Esophagus muscularis mucosa (tissue), 4 donors: ENCODE measurements around the gene DOCK1. TPM values are rescaled to one million over a fixed set of nuclear protein-coding genes. Genes with fewer than 3 reads are reported as not detected.

Experiments used
- DNase-seq: peaks from one replicate; pipeline ENCODE4 v3.0.0-alpha.2; 2017; ENCODE audit errors: extremely low spot score
- H3K27ac ChIP-seq, 4 donors: fragments of 200-600 bp; sonication (generic); replicated peaks in 1 of 4; 1 replicate in 3 of 4; 2 replicates in 1 of 4; pipeline ENCODE4 v1.5.1; 2016 to 2019; ENCODE audit warnings: mild to moderate bottlenecking in 1 of 4
- H3K27me3 ChIP-seq, 4 donors: fragments of 200-600 bp; sonication (generic); one replicate each; pipeline versions ENCODE4 v1.5.1 to v1.6.0; 2016 to 2019
- H3K36me3 ChIP-seq, 4 donors: fragments of 200-600 bp; sonication (generic); one replicate each; pipeline ENCODE4 v1.5.1; 2016 to 2019
- H3K4me1 ChIP-seq, 4 donors: fragments of 200-600 bp; sonication (generic); one replicate each; pipeline ENCODE4 v1.5.1; 2016 to 2019
- H3K4me3 ChIP-seq, 4 donors: fragments of 200-600 bp; sonication (generic); 1 replicate in 2 of 4; 2 replicates in 2 of 4; pipeline ENCODE4 v1.5.1; 2016 to 2019; ENCODE audit warnings: mild to moderate bottlenecking in 4 of 4, moderate library complexity in 1 of 4
- H3K9me3 ChIP-seq, 4 donors: fragments of 200-600 bp; sonication (generic); 1 replicate in 3 of 4; 2 replicates in 1 of 4; pipeline ENCODE4 v1.5.1; 2016 to 2019
- EP300 ChIP-seq: sonication (generic); formaldehyde crosslinking; IDR thresholded peaks from one replicate; pipeline ENCODE4 v1.6.1; 2017; ENCODE audit warnings: antibody characterized with exemption
- POLR2A ChIP-seq: fragments of 450-650 bp; IDR thresholded peaks from one replicate; pipeline ENCODE4 v1.6.1; 2017; ENCODE audit warnings: antibody characterized with exemption, moderate library complexity, mild to moderate bottlenecking, low read depth
- POLR2AphosphoS5 ChIP-seq, 2 donors: sonication (generic); formaldehyde crosslinking; IDR thresholded peaks; one replicate each; pipeline ENCODE4 v1.6.1; 2017; ENCODE audit warnings: antibody characterized with exemption in 2 of 2
- WGBS: methylation state at CpG from one replicate; pipeline ENCODE4 v1.1.5; 2018; 5-methylcytosine and 5-hydroxymethylcytosine counted together
- intact Hi-C: fragments of 100-400 bp; cut with DNase I; formaldehyde crosslinking; loops from one replicate; pipeline ENCODE4 v1.15.1; 2023
- total RNA-seq, 4 donors: library from RNA; depleted of rRNA; stranded (reverse); fragments of >200 nt; gene quantifications; one replicate each; pipeline versions ENCODE4 v1.1.0 to v1.2.1, GENCODE V29; 2016
- TF ChIP-seq, protein P1 (sequence below), 3 experiments: fragments of 200-600 bp in 2 of 3; fragments of 450-650 bp in 1 of 3; sonication (generic) in 2 of 3; IDR thresholded peaks; one replicate each; pipeline ENCODE4 v1.5.1; 2017 to 2019; ENCODE audit warnings: antibody characterized with exemption in 3 of 3, mild to moderate bottlenecking in 2 of 3, moderate library complexity in 1 of 3

Gene DOCK1
- total RNA-seq, 4 donors from 2014 or later: 41.4 to 60.3 (median 55.3) TPM

GRCh38 chr10:127410030-127410429, 504.8 kb downstream of the DOCK1 start:
- intact Hi-C loops: no loop called here
- TF ChIP-seq POLR2A: no peak
- no peak for TF ChIP-seq POLR2AphosphoS5 (IDR thresholded peaks at IDR 0.05)
- no peak for TF ChIP-seq EP300
- TF ChIP-seq, protein P1, sequence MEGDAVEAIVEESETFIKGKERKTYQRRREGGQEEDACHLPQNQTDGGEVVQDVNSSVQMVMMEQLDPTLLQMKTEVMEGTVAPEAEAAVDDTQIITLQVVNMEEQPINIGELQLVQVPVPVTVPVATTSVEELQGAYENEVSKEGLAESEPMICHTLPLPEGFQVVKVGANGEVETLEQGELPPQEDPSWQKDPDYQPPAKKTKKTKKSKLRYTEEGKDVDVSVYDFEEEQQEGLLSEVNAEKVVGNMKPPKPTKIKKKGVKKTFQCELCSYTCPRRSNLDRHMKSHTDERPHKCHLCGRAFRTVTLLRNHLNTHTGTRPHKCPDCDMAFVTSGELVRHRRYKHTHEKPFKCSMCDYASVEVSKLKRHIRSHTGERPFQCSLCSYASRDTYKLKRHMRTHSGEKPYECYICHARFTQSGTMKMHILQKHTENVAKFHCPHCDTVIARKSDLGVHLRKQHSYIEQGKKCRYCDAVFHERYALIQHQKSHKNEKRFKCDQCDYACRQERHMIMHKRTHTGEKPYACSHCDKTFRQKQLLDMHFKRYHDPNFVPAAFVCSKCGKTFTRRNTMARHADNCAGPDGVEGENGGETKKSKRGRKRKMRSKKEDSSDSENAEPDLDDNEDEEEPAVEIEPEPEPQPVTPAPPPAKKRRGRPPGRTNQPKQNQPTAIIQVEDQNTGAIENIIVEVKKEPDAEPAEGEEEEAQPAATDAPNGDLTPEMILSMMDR (IDR thresholded peaks at IDR 0.05): no peak
- H3K4me3 ChIP-seq: no peak overlapping the region
- H3K4me1 ChIP-seq: peaks cover 0 to 7% (median 6%) of the 10 kb centered on the region in 4 donors
- H3K9me3 ChIP-seq: no peaks in the 10 kb centered on the region
- DNase-seq: no peak
- 90% methylated on average over 9 of the region's 9 CpGs for WGBS
- no peak overlapping the region for H3K27ac ChIP-seq
- no peaks in the 10 kb centered on the region for H3K27me3 ChIP-seq
- H3K36me3 ChIP-seq: peaks cover 5 to 51% (median 33%) of the 10 kb centered on the region in 4 donors

DNA sequence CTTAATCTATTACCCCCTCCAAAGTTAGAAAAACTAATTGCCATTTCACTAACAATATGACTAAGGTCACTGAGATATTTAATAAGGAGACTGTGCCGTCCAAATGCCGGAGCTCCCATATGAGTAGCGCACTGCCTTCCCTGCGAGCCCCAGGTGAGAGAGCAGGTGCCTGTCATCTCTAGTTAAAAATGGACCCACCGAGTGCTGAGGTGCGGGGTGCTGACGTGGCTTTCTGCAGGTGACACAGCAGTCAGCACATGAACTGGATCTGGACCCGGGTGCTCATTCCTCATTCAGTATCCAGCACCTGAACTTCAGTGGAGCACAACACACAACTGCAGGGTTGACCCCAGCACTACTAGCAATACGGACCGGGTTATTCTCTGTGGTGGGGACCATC, 505.8 kb downstream of the DOCK1 start:
- no peak for DNase-seq
- no peaks in the 10 kb centered on the region for H3K4me1 ChIP-seq
- H3K27ac ChIP-seq: no peak overlapping the region
- H3K4me3 ChIP-seq: no peak overlapping the region
- WGBS: 97% methylated on average over 10 of the region's 10 CpGs
- TF ChIP-seq POLR2AphosphoS5 (IDR thresholded peaks at IDR 0.05): no peak
- no peak for TF ChIP-seq EP300
- TF ChIP-seq POLR2A: no peak
- TF ChIP-seq, protein P1 (IDR thresholded peaks at IDR 0.05): no peak
- no peaks in the 10 kb centered on the region for H3K27me3 ChIP-seq
- no peaks in the 10 kb centered on the region for H3K9me3 ChIP-seq
- intact Hi-C loops: no loop called here
- peaks cover 5 to 60% (median 35%) of the 10 kb centered on the region in 4 donors for H3K36me3 ChIP-seq

DNA sequence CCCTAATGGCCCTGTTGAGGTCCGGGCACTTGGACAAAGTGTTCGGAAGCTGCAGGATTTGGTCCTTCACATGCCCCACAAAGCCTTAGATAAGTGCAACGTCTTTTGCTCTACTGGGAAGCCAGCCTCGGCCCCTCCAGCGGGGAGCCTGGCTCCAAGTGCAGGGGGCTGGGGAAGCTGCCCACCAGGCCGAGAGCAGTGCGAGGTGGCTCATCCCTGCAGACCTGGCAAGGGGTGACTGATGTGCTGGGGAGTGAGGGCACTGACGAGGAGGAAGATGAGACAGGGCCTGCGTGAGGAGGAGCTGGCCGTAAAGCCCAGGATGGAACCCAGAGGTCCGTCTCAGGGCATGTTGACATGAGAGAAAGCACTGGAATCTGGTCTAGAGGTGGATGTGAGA, 508.1 kb downstream of the DOCK1 start:
- no peak overlapping the region for H3K27ac ChIP-seq
- no peak for DNase-seq
- intact Hi-C loops: no loop called here
- H3K36me3 ChIP-seq: peaks cover 5 to 77% (median 40%) of the 10 kb centered on the region in 4 donors
- WGBS: 95% methylated on average over 9 of the region's 11 CpGs
- H3K4me3 ChIP-seq: no peak overlapping the region
- H3K9me3 ChIP-seq: no peaks in the 10 kb centered on the region
- no peaks in the 10 kb centered on the region for H3K27me3 ChIP-seq
- no peak for TF ChIP-seq POLR2AphosphoS5 (IDR thresholded peaks at IDR 0.05)
- TF ChIP-seq POLR2A: no peak
- no peak for TF ChIP-seq EP300
- TF ChIP-seq, protein P1 (IDR thresholded peaks at IDR 0.05): no peak
- no peaks in the 10 kb centered on the region for H3K4me1 ChIP-seq

- Histone ChIP-seq H3K27ac (no peak overlapping the region), H3K4me1 (no peaks in the 10 kb centered on the region)
These were observed 508.8 kb downstream of the DOCK1 start for GRCh38 chr10:127414024-127414423.

More at GRCh38 chr10:127414024-127414423, 508.8 kb downstream of the DOCK1 start:
- no peak for DNase-seq
- no peak overlapping the region for H3K4me3 ChIP-seq
- peaks cover 5 to 77% (median 45%) of the 10 kb centered on the region in 4 donors for H3K36me3 ChIP-seq
- TF ChIP-seq EP300: no peak
- TF ChIP-seq POLR2AphosphoS5 (IDR thresholded peaks at IDR 0.05): no peak
- TF ChIP-seq, protein P1 (IDR thresholded peaks at IDR 0.05): no peak
- no peak for TF ChIP-seq POLR2A
- H3K9me3 ChIP-seq: no peaks in the 10 kb centered on the region
- intact Hi-C loops: no loop called here
- no peaks in the 10 kb centered on the region for H3K27me3 ChIP-seq
- 91% methylated on average over 9 of the region's 9 CpGs for WGBS
